ENCODE measurements around the gene CRADD.

DNA sequence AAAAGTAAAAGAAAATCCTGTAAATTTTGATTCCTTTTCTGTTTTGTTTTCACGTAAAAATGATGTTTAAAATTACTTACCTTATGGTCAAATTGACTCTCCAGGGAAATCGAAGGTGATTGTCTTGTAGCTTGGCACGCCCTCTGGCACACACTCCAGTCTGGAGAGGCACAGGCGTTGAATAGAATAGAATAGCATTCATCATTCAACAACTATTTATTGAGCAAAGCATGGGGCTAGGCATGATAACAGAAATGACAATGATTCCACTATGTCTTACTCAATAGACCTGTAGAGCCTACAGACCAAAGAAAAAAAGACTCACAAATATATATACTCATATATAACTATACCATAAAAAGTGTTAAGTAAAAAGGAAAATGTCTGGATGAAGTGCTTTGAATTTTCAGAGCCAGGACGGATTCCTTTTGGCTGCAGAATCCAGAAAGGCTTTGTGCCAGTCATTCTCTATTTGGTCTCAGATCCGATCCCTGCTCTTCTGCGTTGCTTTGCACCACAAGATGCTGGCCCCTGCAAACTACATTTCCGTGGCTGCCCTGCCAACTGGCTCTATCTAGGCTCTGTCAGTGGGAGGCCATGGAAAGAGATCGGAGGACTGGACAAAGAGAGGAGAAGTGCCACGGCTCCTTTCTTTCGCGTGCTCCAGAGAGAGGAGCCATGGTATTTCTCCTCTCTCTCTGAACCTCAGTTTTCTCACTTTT is 231.8 kb downstream of the CRADD start:
- TF ChIP-seq POLR2AphosphoS5 (IDR thresholded peaks at IDR 0.05; ENCODE audit: borderline replicate concordance, low read depth, low read length): no peak
- no peak for TF ChIP-seq EZH2 (IDR thresholded peaks at IDR 0.05)
- no peak for TF ChIP-seq FOXP2 (optimal IDR thresholded peaks at IDR 0.05; ENCODE audit: control extremely low read depth, extremely low read length, insufficient read depth)
